Amniotic epithelial cell (primary cell): Measurements from ENCODE around the gene ATAD2B.
"Not testable (repeated sequence)": the region's sequence is repeated elsewhere in the genome, so short reads cannot be mapped to it uniquely, and the experiment has no call there.

Experiments used
- DNase-seq: peaks from one replicate; pipeline ENCODE4 v3.0.0-alpha.2; 2010; ENCODE audit warnings: low read depth

Gene ATAD2B

GRCh38 chr2:23789012-23789411 lies 137.9 kb downstream of the ATAD2B start:
- DNase-seq, result no peak

GRCh38 chr2:23788100-23788499 lies 138.8 kb downstream of the ATAD2B start:
- DNase-seq, result no peak

GRCh38 chr2:23784971-23785370 lies 142.0 kb downstream of the ATAD2B start:
- no peak for DNase-seq

DNA sequence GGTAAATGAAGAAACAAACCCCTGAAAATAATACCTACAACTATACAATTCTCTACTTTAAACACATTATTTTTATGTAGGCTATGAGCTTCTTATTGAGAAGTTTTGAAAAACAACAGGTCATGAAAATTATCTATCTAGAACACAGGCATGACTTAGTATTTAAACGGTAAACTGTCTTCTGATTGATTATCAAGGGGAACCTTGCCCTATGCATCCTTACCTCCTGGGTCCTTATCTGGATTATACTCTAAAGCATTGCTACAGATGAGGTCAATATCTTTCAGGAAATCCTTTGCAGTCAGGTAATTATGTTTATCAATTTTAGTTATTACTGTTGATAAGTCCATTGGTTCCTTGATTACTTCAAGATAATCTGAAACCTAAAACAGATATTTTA lies 144.3 kb downstream of the ATAD2B start:
- no peak for DNase-seq

DNA sequence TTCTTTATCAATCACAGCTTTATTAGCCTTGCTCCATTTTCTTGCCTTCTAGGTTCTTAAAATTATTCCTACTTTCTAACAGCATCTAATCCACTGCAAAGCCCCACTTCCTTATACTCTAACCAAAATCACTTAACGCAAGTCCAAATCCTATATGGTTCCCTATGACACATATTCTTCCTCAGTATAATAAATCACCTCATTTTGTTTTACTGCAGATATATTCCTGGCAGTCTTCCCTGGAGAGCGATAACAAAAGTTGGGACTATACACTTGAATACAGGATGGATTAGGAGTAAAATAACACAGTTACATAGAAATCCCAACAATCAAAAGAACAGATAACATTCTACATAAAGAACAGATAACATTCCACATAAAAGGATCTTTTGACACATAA lies 144.8 kb downstream of the ATAD2B start:
- DNase-seq, result no peak

DNA sequence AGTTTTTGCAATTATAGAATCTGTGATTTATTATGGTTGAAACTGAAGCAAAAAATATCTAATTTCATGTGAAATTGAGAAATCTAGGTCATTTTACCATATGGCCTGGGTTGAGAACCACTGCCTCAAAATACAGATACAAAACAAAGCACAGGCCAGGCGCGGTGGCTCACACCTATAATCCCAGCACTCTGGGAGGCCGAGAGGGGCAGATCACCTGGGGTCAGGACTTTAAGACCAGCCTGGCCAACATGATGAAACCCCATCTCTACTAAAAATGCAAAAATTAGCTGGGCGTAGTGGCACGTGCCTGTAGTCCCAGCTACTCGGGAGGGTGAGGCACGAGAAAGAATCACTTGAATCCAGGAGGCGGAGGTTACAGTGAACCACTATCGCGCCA lies 146.5 kb downstream of the ATAD2B start:
- DNase-seq, result not testable (repeated sequence)

- DNase-seq, result no peak
Measured at GRCh38 chr2:23777826-23778225, 149.1 kb downstream of the ATAD2B start.

DNA sequence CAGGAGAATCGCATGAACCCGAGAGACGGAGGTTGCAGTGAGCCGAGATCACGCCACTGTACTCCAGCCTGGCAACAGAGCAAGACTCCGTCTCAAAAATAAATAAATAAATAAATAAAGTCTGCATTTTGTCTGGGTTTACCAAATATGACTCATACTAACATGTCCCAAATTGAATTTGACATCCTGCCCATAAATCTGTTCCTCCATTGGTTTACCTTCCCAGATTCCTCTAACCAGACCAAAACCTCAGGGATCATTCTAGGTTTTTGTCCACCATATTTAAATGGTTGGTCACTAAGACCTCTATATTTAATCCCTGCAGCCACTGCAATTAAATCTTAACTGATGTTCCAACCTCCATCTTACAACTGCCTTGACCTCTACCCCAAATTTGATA lies 150.9 kb downstream of the ATAD2B start:
- no peak for DNase-seq

GRCh38 chr2:23772684-23773083 lies 154.2 kb downstream of the ATAD2B start:
- no peak for DNase-seq

- no peak for DNase-seq
Measured at GRCh38 chr2:23772056-23772455, 154.9 kb downstream of the ATAD2B start.

DNA sequence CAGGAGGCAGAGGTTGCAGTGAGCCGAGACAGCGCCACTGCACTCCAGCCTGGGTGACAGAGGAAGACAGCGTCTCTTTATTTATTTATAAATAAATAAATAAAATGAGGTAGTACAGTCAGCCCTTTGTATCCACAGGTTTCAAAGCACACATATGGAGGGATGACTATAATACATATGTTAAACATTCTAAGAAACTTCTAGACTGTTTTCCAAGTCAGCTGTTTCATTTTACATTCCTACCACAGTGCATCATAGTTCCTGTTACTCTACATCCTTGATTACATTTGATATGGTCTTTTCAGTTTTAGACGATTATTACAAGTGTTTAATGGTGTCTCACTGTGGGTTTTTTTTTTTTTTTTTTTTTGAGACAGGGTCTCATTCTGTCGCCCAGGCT lies 157.6 kb downstream of the ATAD2B start:
- DNase-seq, result no peak

- peak; percentile 64 for DNase-seq
Measured at GRCh38 chr2:23767876-23768621, 158.9 kb downstream of the ATAD2B start.

DNA sequence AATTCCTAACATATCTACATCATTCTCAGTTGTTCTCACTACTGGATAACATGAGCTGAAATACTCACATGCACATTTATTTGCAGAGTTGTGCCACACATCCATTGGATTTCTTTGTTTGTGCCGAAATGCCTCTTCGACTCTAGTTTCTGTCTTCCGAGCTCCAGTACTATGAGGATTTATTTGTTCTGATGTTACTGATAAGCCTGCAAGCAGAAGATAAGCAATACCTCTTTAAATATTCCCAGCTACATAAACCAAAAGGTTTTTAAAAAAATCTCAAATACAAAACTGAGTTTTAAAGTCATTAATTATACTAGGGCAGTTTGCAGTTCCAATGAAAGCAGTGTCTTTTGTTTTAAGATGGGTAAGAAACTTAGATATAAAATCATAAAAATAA lies 164.8 kb downstream of the ATAD2B start:
- peak; percentile 44 for DNase-seq

- no peak for DNase-seq
Measured at GRCh38 chr2:23761638-23762037, 165.3 kb downstream of the ATAD2B start.

- DNase-seq, result peak; percentile 57
Measured at GRCh38 chr2:23760736-23761135, 166.2 kb downstream of the ATAD2B start.

DNA sequence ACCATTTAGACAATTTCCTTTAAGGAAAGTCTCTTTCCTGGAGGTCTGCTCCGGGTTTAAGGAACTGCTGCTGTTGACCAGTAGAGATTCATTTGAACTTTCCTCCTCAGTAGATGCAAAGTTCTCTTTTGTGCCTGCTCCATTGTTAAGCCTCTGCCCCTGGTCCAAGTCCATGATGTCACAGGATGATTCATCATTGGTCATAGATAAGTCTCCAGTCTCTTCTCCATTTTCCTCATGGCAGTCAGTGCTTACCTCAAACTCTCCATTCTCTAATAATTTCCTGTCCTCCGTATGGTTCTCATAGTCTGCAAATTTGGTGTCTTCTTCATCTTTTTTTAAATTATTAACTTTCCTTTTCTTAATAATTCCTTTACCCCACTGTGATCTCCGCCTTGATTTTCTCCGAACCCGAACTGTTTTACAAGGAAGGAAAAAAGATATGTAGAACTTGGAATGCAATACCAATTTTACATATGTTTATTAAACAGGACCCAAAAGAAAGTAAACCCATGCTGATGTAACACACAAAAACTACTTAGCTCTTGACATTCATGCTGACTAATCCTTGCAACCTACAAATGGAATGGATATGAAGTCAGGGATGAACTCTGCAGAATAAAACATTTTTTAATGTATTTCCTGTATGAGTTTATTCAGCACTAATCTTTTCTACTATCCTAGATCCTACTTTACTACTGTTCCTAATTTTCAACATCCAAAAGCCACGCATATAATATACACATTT lies 169.1 kb downstream of the ATAD2B start:
- DNase-seq, result peak; percentile 75

DNA sequence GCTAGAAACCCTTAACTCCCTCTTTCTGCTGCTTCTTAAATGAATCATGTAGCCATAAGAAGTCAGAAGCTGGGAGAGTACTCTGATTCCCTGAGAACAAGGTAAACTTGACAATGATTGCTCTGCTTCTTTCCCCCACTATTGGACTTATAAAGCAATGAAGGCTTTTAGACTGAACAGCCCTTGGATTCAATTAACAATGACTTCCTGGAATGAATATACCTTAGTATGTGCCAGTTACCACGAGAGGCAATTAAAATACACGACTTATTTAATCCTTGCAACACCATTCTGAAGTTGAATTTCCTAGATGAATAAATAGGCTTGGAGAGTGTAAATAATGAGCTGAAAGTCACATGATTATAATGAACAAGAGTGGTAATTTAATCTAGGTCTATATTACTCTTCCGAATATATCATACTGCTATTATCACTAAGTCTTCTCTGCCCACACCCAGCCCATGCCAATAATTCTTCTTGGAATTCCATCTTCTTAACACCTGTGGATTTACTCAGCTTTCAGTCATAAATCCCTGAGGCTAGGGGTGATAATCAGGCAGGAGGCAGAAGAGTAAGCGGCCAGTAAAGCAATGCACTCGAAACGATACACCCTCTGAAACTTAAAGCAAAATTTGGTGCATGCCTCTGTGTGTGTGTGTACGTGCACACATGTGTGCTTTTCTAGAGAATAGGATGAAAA lies 170.2 kb downstream of the ATAD2B start:
- DNase-seq, result peak; percentile 14

- DNase-seq, result no peak
Measured at GRCh38 chr2:23754970-23755369, 172.0 kb downstream of the ATAD2B start.

GRCh38 chr2:23753291-23754010 lies 173.5 kb downstream of the ATAD2B start:
- peak; percentile 32 for DNase-seq

GRCh38 chr2:23751747-23752265 lies 175.1 kb downstream of the ATAD2B start:
- no peak for DNase-seq

DNA sequence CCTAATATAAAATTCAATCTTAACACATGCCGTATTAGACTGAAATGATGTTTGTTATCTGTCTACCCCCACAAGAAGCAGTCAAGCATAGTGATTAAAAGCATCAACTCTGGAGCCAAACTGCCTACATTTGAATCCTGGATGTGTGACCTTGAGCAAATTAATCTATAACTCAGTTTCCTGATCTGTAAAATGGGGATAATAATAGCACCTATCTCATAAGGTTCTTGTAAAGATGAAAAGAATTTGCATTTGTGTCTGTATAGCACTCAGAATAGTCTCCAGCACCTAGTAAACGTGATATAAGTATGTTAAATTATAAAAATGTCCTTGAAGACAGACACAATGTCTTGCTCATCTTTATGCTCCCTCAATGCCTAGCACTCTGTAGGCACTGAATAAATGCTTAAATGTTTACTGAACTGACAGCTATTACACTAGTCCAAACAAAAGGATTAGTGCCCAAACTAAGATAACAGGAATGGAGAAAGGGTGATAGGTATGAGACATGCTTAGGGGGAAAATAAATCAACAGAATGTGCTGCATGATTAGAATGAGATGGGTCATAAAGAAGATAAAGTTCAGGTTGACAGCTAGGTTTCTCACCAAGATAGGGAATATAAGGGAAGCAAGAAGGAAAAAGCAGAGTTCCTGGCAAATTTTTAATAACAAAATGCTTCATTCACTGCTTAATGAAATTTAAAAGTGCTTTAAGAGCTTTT lies 180.6 kb downstream of the ATAD2B start:
- DNase-seq, result peak; percentile 22
